Peyer's patch (tissue), 4 donors: ENCODE measurements around the gene DAAM1. TPM values are rescaled to one million over a fixed set of nuclear protein-coding genes. Genes with fewer than 3 reads are reported as not detected.
A peak's percentile ranks its signal among the peaks of the same experiment; 100 is the strongest.

Experiments
- DNase-seq, 3 donors: peaks; one replicate each; pipeline ENCODE4 v3.0.0-alpha.2; 2017 to 2019
- H3K27ac ChIP-seq, 4 donors: fragments of 200-600 bp; sonication (generic); one replicate each; pipeline ENCODE4 v1.5.1; 2016 to 2019
- H3K27me3 ChIP-seq, 2 donors: fragments of 200-600 bp; sonication (generic); one replicate each; pipeline ENCODE4 v1.5.1; 2019
- H3K36me3 ChIP-seq, 3 donors: fragments of 200-600 bp; sonication (generic); one replicate each; pipeline ENCODE4 v1.5.1; 2016 to 2019
- H3K4me1 ChIP-seq, 4 donors: fragments of 200-600 bp; sonication (generic); one replicate each; pipeline ENCODE4 v1.5.1; 2016 to 2019
- H3K4me3 ChIP-seq, 4 donors: fragments of 200-600 bp; sonication (generic); 1 replicate in 3 of 4; 2 replicates in 1 of 4; pipeline ENCODE4 v1.5.1; 2016 to 2019; ENCODE audit warnings: mild to moderate bottlenecking in 1 of 4
- H3K9me3 ChIP-seq, 4 donors: fragments of 200-600 bp; sonication (generic); one replicate each; pipeline ENCODE4 v1.5.1; 2016 to 2019; ENCODE audit warnings: mild to moderate bottlenecking in 1 of 4
- POLR2A ChIP-seq, 2 donors: fragments of 450-650 bp; IDR thresholded peaks; one replicate each; pipeline ENCODE4 v1.5.1; 2017; ENCODE audit warnings: antibody characterized with exemption in 2 of 2, mild to moderate bottlenecking in 2 of 2, moderate library complexity in 2 of 2
- total RNA-seq, 4 donors: library from RNA; depleted of rRNA; stranded (reverse); fragments of >200 nt; gene quantifications; one replicate each; pipeline ENCODE4 v1.1.0, GENCODE V29; 2016
- TF ChIP-seq, protein P1 (sequence below), 6 experiments: fragments of 450-650 bp in 4 of 6; fragments of 200-600 bp in 2 of 6; sonication (generic) in 1 of 6; IDR thresholded peaks; one replicate each; pipeline ENCODE4 v1.5.1; 2017 to 2019; ENCODE audit warnings: antibody characterized with exemption in 6 of 6, mild to moderate bottlenecking in 3 of 6, moderate library complexity in 1 of 6

Gene DAAM1
- total RNA-seq, 4 donors from 2014 or later, result 17.7 to 110 (median 61.7) TPM

DNA sequence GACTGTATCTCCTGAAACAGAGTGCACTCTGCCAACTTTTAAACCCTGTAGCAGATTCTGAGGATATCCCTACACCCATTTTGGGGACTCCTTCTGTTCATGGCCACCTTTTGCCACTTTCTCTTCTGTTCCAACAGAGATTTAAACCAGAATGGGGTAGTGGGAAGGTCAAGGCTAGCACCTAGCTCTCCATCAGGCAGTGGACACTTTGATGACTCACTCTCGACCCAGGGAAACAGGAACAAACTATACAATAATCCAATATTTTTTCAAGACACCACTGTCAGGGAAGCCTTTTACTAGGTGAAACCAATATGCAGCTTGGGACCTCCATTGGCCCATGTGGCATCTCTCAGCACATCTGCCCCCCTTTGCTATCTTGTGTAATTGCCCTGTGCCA is 103.6 kb downstream of the DAAM1 start:
- Histone ChIP-seq H3K27me3 (no peaks in the 10 kb centered on the region), H3K4me3 (no peak overlapping the region), H3K27ac (no peak overlapping the region), H3K36me3 (peaks cover 0 to 14% (median 0%) of the 10 kb centered on the region in 3 donors), H3K4me1 (no peaks in the 10 kb centered on the region), H3K9me3 (no peaks in the 10 kb centered on the region)
- no peak for DNase-seq
- TF ChIP-seq POLR2A (IDR thresholded peaks at IDR 0.05), result no peak
- TF ChIP-seq, protein P1, sequence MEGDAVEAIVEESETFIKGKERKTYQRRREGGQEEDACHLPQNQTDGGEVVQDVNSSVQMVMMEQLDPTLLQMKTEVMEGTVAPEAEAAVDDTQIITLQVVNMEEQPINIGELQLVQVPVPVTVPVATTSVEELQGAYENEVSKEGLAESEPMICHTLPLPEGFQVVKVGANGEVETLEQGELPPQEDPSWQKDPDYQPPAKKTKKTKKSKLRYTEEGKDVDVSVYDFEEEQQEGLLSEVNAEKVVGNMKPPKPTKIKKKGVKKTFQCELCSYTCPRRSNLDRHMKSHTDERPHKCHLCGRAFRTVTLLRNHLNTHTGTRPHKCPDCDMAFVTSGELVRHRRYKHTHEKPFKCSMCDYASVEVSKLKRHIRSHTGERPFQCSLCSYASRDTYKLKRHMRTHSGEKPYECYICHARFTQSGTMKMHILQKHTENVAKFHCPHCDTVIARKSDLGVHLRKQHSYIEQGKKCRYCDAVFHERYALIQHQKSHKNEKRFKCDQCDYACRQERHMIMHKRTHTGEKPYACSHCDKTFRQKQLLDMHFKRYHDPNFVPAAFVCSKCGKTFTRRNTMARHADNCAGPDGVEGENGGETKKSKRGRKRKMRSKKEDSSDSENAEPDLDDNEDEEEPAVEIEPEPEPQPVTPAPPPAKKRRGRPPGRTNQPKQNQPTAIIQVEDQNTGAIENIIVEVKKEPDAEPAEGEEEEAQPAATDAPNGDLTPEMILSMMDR (IDR thresholded peaks at IDR 0.05), result no peak

DNA sequence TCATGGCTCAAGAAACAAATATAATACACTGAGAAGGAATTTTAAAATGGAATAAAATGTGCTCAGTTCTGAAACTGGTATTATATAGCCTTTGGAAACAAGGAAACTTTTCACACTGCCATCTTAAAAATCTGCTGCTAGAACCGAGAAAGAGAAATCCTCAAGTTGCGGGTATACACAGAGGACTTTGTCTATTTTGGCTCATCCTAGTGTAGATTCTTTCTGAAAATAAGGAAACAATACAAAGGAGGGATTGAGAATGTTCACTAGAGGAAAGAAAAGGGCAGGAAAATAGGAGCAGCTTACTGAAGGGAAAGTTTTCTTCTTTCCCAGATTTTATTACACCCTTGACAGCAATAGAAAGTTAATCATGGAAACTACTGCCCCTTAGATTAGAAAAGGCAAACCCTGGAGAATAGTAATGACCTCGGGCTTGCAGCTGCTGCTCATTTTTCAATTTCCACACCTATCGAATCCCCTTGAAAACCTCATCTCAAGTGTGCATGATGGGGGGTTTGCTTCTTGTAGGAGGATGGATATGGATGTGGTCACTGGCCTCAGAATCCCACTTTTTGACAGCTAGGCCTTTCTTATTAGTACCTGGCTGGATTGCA is 104.6 kb downstream of the DAAM1 start:
- H3K9me3 ChIP-seq, result no peaks in the 10 kb centered on the region
- no peaks in the 10 kb centered on the region for H3K4me1 ChIP-seq
- H3K27me3 ChIP-seq, result no peaks in the 10 kb centered on the region
- no peak for TF ChIP-seq POLR2A (IDR thresholded peaks at IDR 0.05)
- TF ChIP-seq, protein P1 (IDR thresholded peaks at IDR 0.05), result no peak
- DNase-seq, result no peak
- H3K27ac ChIP-seq, result no peak overlapping the region
- no peak overlapping the region for H3K4me3 ChIP-seq
- H3K36me3 ChIP-seq, result peaks cover 0 to 14% (median 0%) of the 10 kb centered on the region in 3 donors

DNA sequence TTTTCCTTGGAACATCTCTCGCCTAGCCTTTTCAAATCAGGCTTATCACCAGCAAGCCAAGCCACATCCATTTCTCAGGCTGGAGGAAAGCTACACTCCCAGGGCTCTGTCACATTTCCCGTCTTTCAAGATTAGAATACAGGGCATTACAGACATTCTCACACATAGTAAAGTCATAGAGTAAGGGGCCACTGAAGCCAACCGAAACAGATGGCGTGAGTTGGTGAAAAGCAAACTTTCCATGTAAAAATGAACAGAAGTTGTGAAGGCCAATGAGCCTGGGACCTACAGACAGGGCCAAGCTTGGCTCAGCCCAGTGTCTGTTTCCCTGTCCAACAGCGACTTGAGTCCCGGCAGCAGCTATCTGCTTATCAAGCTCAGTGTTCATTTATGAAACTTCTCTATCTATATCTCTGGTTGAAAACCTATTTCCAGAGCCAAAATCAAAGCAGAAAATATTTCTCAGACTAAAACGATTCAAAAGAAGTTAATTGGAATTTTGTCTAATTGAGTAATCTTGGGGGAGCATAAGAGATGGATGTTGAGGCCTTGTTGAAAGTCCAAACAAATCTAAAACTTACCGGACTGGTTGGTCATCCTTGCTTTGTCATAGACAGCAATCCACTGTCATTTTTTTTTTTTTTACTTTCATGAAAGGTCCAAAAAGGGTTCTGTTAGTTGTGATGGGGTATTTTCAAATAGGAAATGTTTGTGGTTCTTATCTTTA is 105.6 kb downstream of the DAAM1 start:
- peaks cover 0 to 14% (median 0%) of the 10 kb centered on the region in 3 donors for H3K36me3 ChIP-seq
- H3K27ac ChIP-seq, result peak overlapping the region in 2 of 4 donors; percentile 19 to 46
- H3K4me1 ChIP-seq, result no peaks in the 10 kb centered on the region
- TF ChIP-seq, protein P1 (IDR thresholded peaks at IDR 0.05), result no peak
- no peak for TF ChIP-seq POLR2A (IDR thresholded peaks at IDR 0.05)
- no peak for DNase-seq
- H3K27me3 ChIP-seq, result no peaks in the 10 kb centered on the region
- H3K4me3 ChIP-seq, result no peak overlapping the region
- no peaks in the 10 kb centered on the region for H3K9me3 ChIP-seq

DNA sequence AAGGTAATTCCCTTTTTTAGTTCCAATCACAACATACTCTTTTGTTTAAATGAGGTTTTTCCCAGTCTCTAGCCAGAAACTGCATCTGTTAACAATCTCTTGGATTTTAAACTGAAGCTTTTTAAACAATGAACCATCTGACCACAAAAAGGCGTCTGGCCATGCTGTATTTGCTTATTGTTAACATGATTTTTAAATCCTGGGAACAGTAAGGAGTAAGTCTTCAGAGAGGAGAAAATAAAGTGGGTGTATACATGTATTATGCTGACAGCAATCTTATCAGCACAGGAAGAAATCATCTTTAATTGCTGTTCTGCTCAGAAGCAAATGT is 106.2 kb downstream of the DAAM1 start:
- Histone ChIP-seq H3K4me1 (no peaks in the 10 kb centered on the region), H3K4me3 (no peak overlapping the region), H3K36me3 (peaks cover 0 to 14% (median 0%) of the 10 kb centered on the region in 3 donors), H3K27ac (peak overlapping the region in 1 of 4 donors; percentile 46), H3K27me3 (no peaks in the 10 kb centered on the region), H3K9me3 (no peaks in the 10 kb centered on the region)
- no peak for TF ChIP-seq POLR2A (IDR thresholded peaks at IDR 0.05)
- TF ChIP-seq, protein P1 (IDR thresholded peaks at IDR 0.05), result no peak
- no peak for DNase-seq

DNA sequence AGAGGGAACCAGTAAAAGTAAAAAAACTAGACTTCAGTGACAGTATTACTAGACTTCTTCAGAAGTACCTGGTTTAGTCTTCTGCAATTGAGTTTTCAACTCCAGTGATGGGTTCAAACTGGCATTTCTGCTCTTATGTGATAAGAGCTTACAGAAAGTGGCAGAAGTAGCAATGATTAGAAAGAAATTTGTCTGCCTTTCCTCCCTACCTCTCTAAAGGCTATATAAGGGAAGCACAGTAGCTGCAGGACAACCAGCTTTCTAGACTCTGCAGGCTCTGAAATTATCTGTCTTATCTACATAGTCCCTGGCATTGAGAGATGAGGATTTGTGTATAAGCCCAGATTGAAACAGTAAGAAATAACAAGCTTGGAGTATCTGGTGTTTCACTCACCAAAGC is 107.5 kb downstream of the DAAM1 start:
- H3K36me3 ChIP-seq, result peaks cover 0 to 14% (median 0%) of the 10 kb centered on the region in 3 donors
- no peak for DNase-seq
- TF ChIP-seq POLR2A (IDR thresholded peaks at IDR 0.05), result no peak
- TF ChIP-seq, protein P1 (IDR thresholded peaks at IDR 0.05), result no peak
- H3K27me3 ChIP-seq, result no peaks in the 10 kb centered on the region
- no peaks in the 10 kb centered on the region for H3K4me1 ChIP-seq
- H3K27ac ChIP-seq, result no peak overlapping the region
- H3K4me3 ChIP-seq, result no peak overlapping the region
- no peaks in the 10 kb centered on the region for H3K9me3 ChIP-seq
